ENCODE results near the gene TRIM39.

Gene TRIM39

GRCh38 chr6:30328397-30328796, 1.7 kb downstream of the TRIM39 start:
- DNase-seq: no peak

- DNase-seq: no peak
Observed at GRCh38 chr6:30329331-30329730, 2.6 kb downstream of the TRIM39 start.

- DNase-seq: no peak
Observed at GRCh38 chr6:30331981-30332380, 5.3 kb downstream of the TRIM39 start.

- no peak for DNase-seq
Observed at GRCh38 chr6:30334075-30334783, 7.5 kb downstream of the TRIM39 start.

GRCh38 chr6:30340589-30341054, 13.9 kb downstream of the TRIM39 start:
- no peak for DNase-seq

GRCh38 chr6:30341218-30341617, 14.5 kb downstream of the TRIM39 start:
- no peak for DNase-seq

- no peak for DNase-seq
Observed at GRCh38 chr6:30341728-30342127, 15.0 kb downstream of the TRIM39 start.

GRCh38 chr6:30344191-30344867, 17.6 kb downstream of the TRIM39 start:
- no peak for DNase-seq

- DNase-seq: peak; percentile 65
Observed at GRCh38 chr6:30344868-30345671, 18.3 kb downstream of the TRIM39 start, which contains the start of gene RPP21. Gene RPP21, plus strand, starts transcription at chr6:30345156. Its CDS starts 16 bp downstream, at chr6:30345172.

- DNase-seq: no peak
Observed at GRCh38 chr6:30345852-30346251, 19.1 kb downstream of the TRIM39 start.

GRCh38 chr6:30348957-30349356, 22.2 kb downstream of the TRIM39 start:
- no peak for DNase-seq

GRCh38 chr6:30349421-30350177, 22.9 kb downstream of the TRIM39 start:
- DNase-seq: no peak

GRCh38 chr6:30350524-30350923, 23.8 kb downstream of the TRIM39 start:
- no peak for DNase-seq

GRCh38 chr6:30352550-30352949, 25.8 kb downstream of the TRIM39 start:
- no peak for DNase-seq

- DNase-seq: no peak
Observed at GRCh38 chr6:30355281-30355680, 28.6 kb downstream of the TRIM39 start.

- no peak for DNase-seq
Observed at GRCh38 chr6:30356536-30356935, 29.8 kb downstream of the TRIM39 start.

GRCh38 chr6:30357678-30358540, 31.2 kb downstream of the TRIM39 start:
- peak; percentile 2 for DNase-seq

- no peak for DNase-seq
Observed at GRCh38 chr6:30359276-30359675, 32.5 kb downstream of the TRIM39 start.

GRCh38 chr6:30360139-30360538, 33.4 kb downstream of the TRIM39 start:
- DNase-seq: no peak

- no peak for DNase-seq
Observed at GRCh38 chr6:30361661-30362060, 34.9 kb downstream of the TRIM39 start.

- DNase-seq: no peak
Observed at GRCh38 chr6:30363459-30363858, 36.7 kb downstream of the TRIM39 start.

GRCh38 chr6:30364591-30364990, 37.9 kb downstream of the TRIM39 start:
- DNase-seq: no peak

All from NCI-H510A (cell line).